Measurements from ENCODE around the gene PPP1R3F.
A peak's percentile ranks its signal among the peaks of the same experiment; 100 is the strongest.
"Not testable (repeated sequence)": the region's sequence is repeated elsewhere in the genome, so short reads cannot be mapped to it uniquely, and the experiment has no call there.

The PPP1R3F gene

GRCh38 chrX:49276671-49277534 lies 7.3 kb downstream of the PPP1R3F start:
- no peak for DNase-seq

GRCh38 chrX:49277535-49277830 lies 7.9 kb downstream of the PPP1R3F start:
- DNase-seq, result no peak

GRCh38 chrX:49278081-49278480 lies 8.5 kb downstream of the PPP1R3F start:
- no peak for DNase-seq

- peak; percentile 15 for DNase-seq
Measured at GRCh38 chrX:49282647-49283011, 13.0 kb downstream of the PPP1R3F start.

- no peak for DNase-seq
Measured at GRCh38 chrX:49284212-49284611, 14.6 kb downstream of the PPP1R3F start.

GRCh38 chrX:49286136-49286535 lies 16.5 kb downstream of the PPP1R3F start:
- DNase-seq, result no peak

- DNase-seq, result no peak
Measured at GRCh38 chrX:49286581-49286980, 17.0 kb downstream of the PPP1R3F start.

- no peak for DNase-seq
Measured at GRCh38 chrX:49287665-49288064, 18.1 kb downstream of the PPP1R3F start.

GRCh38 chrX:49290215-49290614 lies 20.6 kb downstream of the PPP1R3F start:
- DNase-seq, result no peak

GRCh38 chrX:49291615-49292337 lies 22.2 kb downstream of the PPP1R3F start:
- DNase-seq, result peak; percentile 42

- DNase-seq, result no peak
Measured at GRCh38 chrX:49292400-49293362, 23.1 kb downstream of the PPP1R3F start.

- DNase-seq, result not testable (repeated sequence)
Measured at GRCh38 chrX:49299293-49299692, 29.7 kb downstream of the PPP1R3F start.

- no peak for DNase-seq
Measured at GRCh38 chrX:49300703-49301102, 31.1 kb downstream of the PPP1R3F start.

- DNase-seq, result no peak
Measured at GRCh38 chrX:49303346-49303745, 33.8 kb downstream of the PPP1R3F start, which contains the start of gene GAGE10. Gene GAGE10, plus strand, starts transcription at chrX:49303646. Its CDS starts 1,214 bp downstream, at chrX:49304860.

- DNase-seq, result not testable (repeated sequence)
Measured at GRCh38 chrX:49307775-49308174, 38.2 kb downstream of the PPP1R3F start.

- DNase-seq, result peak; percentile 6
Measured at GRCh38 chrX:49308604-49309269, 39.1 kb downstream of the PPP1R3F start.

- DNase-seq, result peak; percentile 20
Measured at GRCh38 chrX:49309401-49309981, 39.9 kb downstream of the PPP1R3F start.

GRCh38 chrX:49310371-49310770 lies 40.8 kb downstream of the PPP1R3F start:
- no peak for DNase-seq

- no peak for DNase-seq
Measured at GRCh38 chrX:49312176-49312575, 42.6 kb downstream of the PPP1R3F start.

- no peak for DNase-seq
Measured at GRCh38 chrX:49316085-49316484, 46.5 kb downstream of the PPP1R3F start.

- not testable (repeated sequence) for DNase-seq
Measured at GRCh38 chrX:49321737-49322136, 52.1 kb downstream of the PPP1R3F start, which contains the start of gene GAGE12J. Gene GAGE12J, plus strand, starts transcription at chrX:49322037. Its CDS starts 1,157 bp downstream, at chrX:49323194.

- not testable (repeated sequence) for DNase-seq
Measured at GRCh38 chrX:49322266-49322665, 52.7 kb downstream of the PPP1R3F start.
